GM18499 (cell line): ENCODE data around the gene STKLD1.
"Not testable (repeated sequence)": the region's sequence is repeated elsewhere in the genome, so short reads cannot be mapped to it uniquely, and the experiment has no call there.

Experiments used
- ATAC-seq: cut with Tn5 transposase; IDR thresholded peaks from one replicate; pipeline ENCODE4 v1.9.1; 2021; ENCODE audit warnings: moderate number of reproducible peaks; ENCODE audit not compliant: insufficient read depth, unreplicated experiment

STKLD1 gene

GRCh38 chr9:133380734-133381133 lies 4.6 kb downstream of the STKLD1 start:
- ATAC-seq = no peak

- no peak for ATAC-seq
Measured at GRCh38 chr9:133382507-133383141, 6.5 kb downstream of the STKLD1 start.

GRCh38 chr9:133383438-133383837 lies 7.3 kb downstream of the STKLD1 start:
- no peak for ATAC-seq

GRCh38 chr9:133384736-133385321 lies 8.7 kb downstream of the STKLD1 start:
- ATAC-seq = no peak

- ATAC-seq = no peak
Measured at GRCh38 chr9:133385452-133385851, 9.3 kb downstream of the STKLD1 start.

- no peak for ATAC-seq
Measured at GRCh38 chr9:133386338-133386737, 10.2 kb downstream of the STKLD1 start.

GRCh38 chr9:133387680-133388079 lies 11.5 kb downstream of the STKLD1 start:
- ATAC-seq = no peak

GRCh38 chr9:133389025-133389557 lies 12.9 kb downstream of the STKLD1 start:
- no peak for ATAC-seq

- ATAC-seq = no peak
Measured at GRCh38 chr9:133389562-133389961, 13.4 kb downstream of the STKLD1 start.

- ATAC-seq = no peak
Measured at GRCh38 chr9:133390713-133391112, 14.5 kb downstream of the STKLD1 start.

GRCh38 chr9:133391449-133391848 lies 15.3 kb downstream of the STKLD1 start:
- not testable (repeated sequence) for ATAC-seq

GRCh38 chr9:133392308-133392707 lies 16.1 kb downstream of the STKLD1 start:
- not testable (repeated sequence) for ATAC-seq

- no peak for ATAC-seq
Measured at GRCh38 chr9:133393399-133393798, 17.2 kb downstream of the STKLD1 start.

GRCh38 chr9:133394687-133395271 lies 18.6 kb downstream of the STKLD1 start:
- ATAC-seq = no peak

- no peak for ATAC-seq
Measured at GRCh38 chr9:133396952-133397351, 20.8 kb downstream of the STKLD1 start.

- ATAC-seq = no peak
Measured at GRCh38 chr9:133397370-133397769, 21.2 kb downstream of the STKLD1 start.

- no peak for ATAC-seq
Measured at GRCh38 chr9:133397895-133398294, 21.7 kb downstream of the STKLD1 start.

- no peak for ATAC-seq
Measured at GRCh38 chr9:133400292-133400691, 24.1 kb downstream of the STKLD1 start.

GRCh38 chr9:133401588-133401987 lies 25.4 kb downstream of the STKLD1 start:
- ATAC-seq = no peak

- no peak for ATAC-seq
Measured at GRCh38 chr9:133402689-133403088, 26.5 kb downstream of the STKLD1 start.

- no peak for ATAC-seq
Measured at GRCh38 chr9:133403766-133404453, 27.7 kb downstream of the STKLD1 start.
